IMR-90 (cell line): ENCODE results near the gene IDH3A. TPM values are rescaled to one million over a fixed set of nuclear protein-coding genes. Genes with fewer than 3 reads are reported as not detected.

Experiments used
- ATAC-seq: fragments of 200-7000 bp; cut with Tn5 transposase; 2 replicates; pipeline ENCODE4 v1.9.1; 2020; ENCODE audit warnings: low read depth, mild to moderate bottlenecking, moderate library complexity
- BruUV-seq: library from RNA; stranded (reverse); fragments of 400-500 nt; replicated peaks from 2 replicates; lab custom pipeline; 2021; lab: Mats Ljungman, UMichigan
- CTCF ChIA-PET: fragments of 300-600 bp; formaldehyde crosslinking; extraction: SDS; loops from one replicate; lab custom pipeline; 2021; ENCODE audit warnings: antibody characterized with exemption; lab: Yijun Ruan, JAX
- POLR2A ChIA-PET: fragments of 300-600 bp; sonication (Branson Sonifier 250); formaldehyde crosslinking; loops from one replicate; lab custom pipeline; 2022; ENCODE audit warnings: antibody characterized with exemption; ENCODE audit not compliant: unreplicated experiment; lab: Charles Lee
- DNase-seq: peaks from one replicate; pipeline ENCODE4 v3.0.0; 2013
- H2AFZ ChIP-seq: replicated peaks from 2 replicates; pipeline ENCODE3; 2013; ENCODE audit warnings: low read length, mild to moderate bottlenecking; ENCODE audit not compliant: poor library complexity
- H2AK5ac ChIP-seq: 2 replicates; pipeline ENCODE4 v1.6.1; 2013; ENCODE audit warnings: low read depth, low read length, inconsistent platforms
- H2AK9ac ChIP-seq: replicated peaks from 2 replicates; pipeline ENCODE3; 2013; ENCODE audit warnings: mild to moderate bottlenecking, low read depth, low read length, moderate library complexity; ENCODE audit not compliant: poor library complexity
- H2BK120ac ChIP-seq: 2 replicates; pipeline ENCODE4 v1.6.1; 2013; ENCODE audit warnings: low read depth, low read length, inconsistent platforms
- H2BK15ac ChIP-seq: 3 replicates; pipeline ENCODE4 v1.6.1; 2013; ENCODE audit warnings: low read depth, low read length, inconsistent platforms
- H2BK20ac ChIP-seq: 2 replicates; pipeline ENCODE4 v1.6.1; 2013; ENCODE audit warnings: low read depth, mild to moderate bottlenecking, inconsistent platforms, low read length, moderate library complexity
- H2BK5ac ChIP-seq: 2 replicates; pipeline ENCODE4 v1.6.1; 2013; ENCODE audit warnings: mild to moderate bottlenecking, low read depth, low read length, inconsistent platforms; ENCODE audit not compliant: poor library complexity, severe bottlenecking
- H3K14ac ChIP-seq: replicated peaks from 2 replicates; pipeline ENCODE4 v1.6.1; 2013; ENCODE audit warnings: low read depth, low read length, inconsistent platforms
- H3K18ac ChIP-seq: 2 replicates; pipeline ENCODE4 v1.6.1; 2013; ENCODE audit warnings: low read depth, low read length, control low read depth
- H3K23ac ChIP-seq: 2 replicates; pipeline ENCODE4 v1.6.1; 2013; ENCODE audit warnings: low read depth, low read length, inconsistent platforms
- H3K27ac ChIP-seq: 2 replicates; pipeline ENCODE4 v1.5.1; 2013; ENCODE audit warnings: mild to moderate bottlenecking, control low read depth, low read length; ENCODE audit not compliant: insufficient read depth
- H3K27me3 ChIP-seq: 2 replicates; pipeline ENCODE4 v1.6.1; 2013; ENCODE audit warnings: low read length; ENCODE audit not compliant: control insufficient read depth, insufficient read depth
- H3K36me3 ChIP-seq: 2 replicates; pipeline ENCODE4 v1.6.1; 2013; ENCODE audit warnings: low read length, mixed read lengths; ENCODE audit not compliant: control insufficient read depth, insufficient read depth
- H3K4ac ChIP-seq: 2 replicates; pipeline ENCODE4 v1.6.1; 2013; ENCODE audit warnings: low read depth, low read length, inconsistent platforms
- H3K4me1 ChIP-seq: 2 replicates; pipeline ENCODE4 v1.6.1; 2013; ENCODE audit warnings: low read length, mixed read lengths; ENCODE audit not compliant: control insufficient read depth, insufficient read depth
- H3K4me2 ChIP-seq: 2 replicates; pipeline ENCODE4 v1.6.1; 2013; ENCODE audit warnings: low read depth, mild to moderate bottlenecking, control low read depth, low read length, moderate library complexity
- H3K4me3 ChIP-seq: 2 replicates; pipeline ENCODE4 v1.5.1; 2013; ENCODE audit warnings: low read depth, mild to moderate bottlenecking, control low read depth, low read length, moderate library complexity; ENCODE audit not compliant: insufficient read depth
- H3K56ac ChIP-seq: 2 replicates; pipeline ENCODE4 v1.6.1; 2013; ENCODE audit warnings: low read length, inconsistent platforms; ENCODE audit not compliant: insufficient read depth; ENCODE audit errors: extremely low read depth
- H3K79me1 ChIP-seq, 2 experiments: 2 replicates each; pipeline ENCODE4 v1.6.1; 2013; ENCODE audit warnings: low read length in 2 of 2, inconsistent platforms in 1 of 2, low read depth in 1 of 2
- H3K9ac ChIP-seq: 2 replicates; pipeline ENCODE4 v1.6.1; 2013; ENCODE audit warnings: low read depth, low read length, control low read depth
- H3K9me1 ChIP-seq: 2 replicates; pipeline ENCODE4 v1.6.1; 2013; ENCODE audit warnings: low read length, inconsistent platforms; ENCODE audit not compliant: insufficient read depth
- H3K9me3 ChIP-seq: 2 replicates; pipeline ENCODE4 v1.6.1; 2013; ENCODE audit warnings: low read length; ENCODE audit not compliant: control insufficient read depth, insufficient read depth
- H4K20me1 ChIP-seq: 2 replicates; pipeline ENCODE4 v1.6.1; 2013; ENCODE audit warnings: low read length, inconsistent platforms; ENCODE audit not compliant: insufficient read depth
- H4K5ac ChIP-seq: 2 replicates; pipeline ENCODE4 v1.6.1; 2013; ENCODE audit warnings: mild to moderate bottlenecking, low read depth, low read length, control low read depth
- H4K8ac ChIP-seq, 2 experiments: 2 replicates each; pipeline ENCODE4 v1.6.1; 2013; ENCODE audit warnings: low read depth in 2 of 2, low read length in 2 of 2, control low read depth in 1 of 2, inconsistent platforms in 1 of 2
- H4K91ac ChIP-seq: 2 replicates; pipeline ENCODE4 v1.6.1; 2013; ENCODE audit warnings: low read depth, low read length, inconsistent platforms; ENCODE audit not compliant: insufficient read depth
- BHLHE40 ChIP-seq: fragments of 150-350 bp; IDR thresholded peaks from 2 replicates; pipeline ENCODE4 v1.6.1; 2016; ENCODE audit warnings: mild to moderate bottlenecking, low read depth, low read length
- CEBPB ChIP-seq: IDR thresholded peaks from 2 replicates; pipeline ENCODE4 v1.6.1; 2012; ENCODE audit warnings: low read depth, low read length, improper control_type of control experiment
- CHD1 ChIP-seq: IDR thresholded peaks from 2 replicates; pipeline ENCODE4 v1.6.1; 2012; ENCODE audit warnings: low read depth, low read length, improper control_type of control experiment
- CTCF ChIP-seq: conservative IDR thresholded peaks from 2 replicates; pipeline ENCODE4 v1.5.1; 2012; ENCODE audit warnings: mild to moderate bottlenecking, low read depth, low read length, improper control_type of control experiment
- FOS ChIP-seq: fragments of 150-350 bp; IDR thresholded peaks from 2 replicates; pipeline ENCODE4 v1.6.1; 2016; ENCODE audit warnings: low read depth, low read length
- MAFK ChIP-seq: IDR thresholded peaks from 2 replicates; pipeline ENCODE4 v1.6.1; 2012; ENCODE audit warnings: low read depth, low read length, improper control_type of control experiment
- MAZ ChIP-seq: IDR thresholded peaks from 2 replicates; pipeline ENCODE4 v1.6.1; 2012; ENCODE audit warnings: low read depth, mild to moderate bottlenecking, low read length, improper control_type of control experiment, moderate library complexity, borderline replicate concordance
- MXI1 ChIP-seq: IDR thresholded peaks from 2 replicates; pipeline ENCODE4 v1.6.1; 2012; ENCODE audit warnings: low read depth, mild to moderate bottlenecking, low read length, moderate library complexity, borderline replicate concordance
- NFE2L2 ChIP-seq: fragments of 150-350 bp; IDR thresholded peaks from 2 replicates; pipeline ENCODE4 v1.6.1; 2016; ENCODE audit warnings: low read depth, mild to moderate bottlenecking, low read length
- POLR2A ChIP-seq: IDR thresholded peaks from 2 replicates; pipeline ENCODE4 v1.6.1; 2012; ENCODE audit warnings: mild to moderate bottlenecking, low read depth, low read length
- RAD21 ChIP-seq: IDR thresholded peaks from 2 replicates; pipeline ENCODE4 v1.6.1; 2012; ENCODE audit warnings: low read length, improper control_type of control experiment
- RCOR1 ChIP-seq: IDR thresholded peaks from 2 replicates; pipeline ENCODE4 v1.6.1; 2012; ENCODE audit warnings: mild to moderate bottlenecking, low read length, improper control_type of control experiment; ENCODE audit not compliant: insufficient replicate concordance
- RFX5 ChIP-seq: IDR thresholded peaks from 2 replicates; pipeline ENCODE4 v1.8.0; 2012; ENCODE audit warnings: low read depth, mild to moderate bottlenecking, low read length, moderate library complexity
- SMC3 ChIP-seq: fragments of 150-350 bp; IDR thresholded peaks from 2 replicates; pipeline ENCODE4 v1.6.1; 2016; ENCODE audit warnings: low read depth, mild to moderate bottlenecking, antibody characterized with exemption, low read length, moderate library complexity
- USF2 ChIP-seq: fragments of 150-350 bp; IDR thresholded peaks from 2 replicates; pipeline ENCODE4 v1.6.1; 2017; ENCODE audit warnings: mild to moderate bottlenecking, antibody characterized with exemption, low read length, low read depth
- WGBS, 2 experiments: methylation state at CpG; one replicate each; pipeline versions ENCODE4 v1.1.5 to v1.1.7; 2013; ENCODE audit warnings: missing lambda C conversion rate in 2 of 2; ENCODE audit not compliant: insufficient read length in 1 of 2; ENCODE audit errors: extremely low coverage in 2 of 2; 5-methylcytosine and 5-hydroxymethylcytosine counted together
- dilution Hi-C: fragments of 300-500 bp; cut with HindIII; formaldehyde crosslinking; loops from one replicate; pipeline ENCODE4 v1.14.3; 2018; ENCODE audit warnings: low sequenced_read_pairs; ENCODE audit not compliant: unreplicated experiment
- in situ Hi-C: fragments of 300-500 bp; cut with MboI; formaldehyde crosslinking; loops from 3 replicates; pipeline ENCODE4 v1.14.3; 2019; ENCODE audit warnings: low sequenced_read_pairs, inconsistent platforms, mixed read lengths
- intact Hi-C: fragments of 100-400 bp; cut with micrococcal nuclease; formaldehyde crosslinking; loops from 2 replicates; pipeline ENCODE4 v1.10.0; 2022
- polyA plus RNA-seq, 3 experiments: library from polyadenylated mRNA; depleted of rRNA; stranded (reverse); fragments of >200 nt; gene quantifications; 2 replicates each; pipeline ENCODE4 v1.2.3, GENCODE V29; 2012; ENCODE audit warnings: low replicate concordance in 1 of 3
- total RNA-seq: library from RNA; depleted of rRNA; stranded (reverse); fragments of >200 nt; gene quantifications from 2 replicates; pipeline ENCODE4 v1.2.3, GENCODE V29; 2012
- TF ChIP-seq, protein P1 (sequence below): fragments of 150-350 bp; IDR thresholded peaks from 2 replicates; pipeline ENCODE4 v1.6.1; 2016; ENCODE audit warnings: low read depth, mild to moderate bottlenecking, low read length, moderate library complexity, borderline replicate concordance

Gene IDH3A
- total and polyA plus RNA-seq, 2 of the 4 experiments (the other 2 are of a cell fraction), result 34.5 to 47.7 TPM

DNA sequence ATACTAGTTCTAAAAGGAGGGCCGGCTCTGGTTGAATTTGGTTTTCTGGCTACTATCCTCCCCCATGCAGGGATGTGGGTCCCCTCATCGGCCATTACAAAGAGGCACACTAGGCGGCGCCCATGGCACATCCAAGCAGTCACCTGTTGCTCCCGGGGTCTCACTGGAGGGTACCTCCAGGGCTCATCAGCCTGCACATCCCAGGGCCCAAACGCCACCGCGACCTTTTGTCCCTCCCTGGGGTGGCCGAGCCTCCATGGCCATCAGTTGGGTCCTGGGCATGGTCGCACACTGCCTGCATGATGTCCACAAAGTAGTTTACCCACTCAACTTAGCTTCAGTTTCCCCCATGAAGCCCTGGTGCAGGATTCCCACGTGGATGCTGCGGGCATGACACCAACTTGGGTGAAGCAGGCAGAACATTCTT, 28.3 kb downstream of the IDH3A start:
- no peak overlapping the region for H4K5ac ChIP-seq
- POLR2A ChIA-PET, result no interaction called here
- CTCF ChIA-PET, result interaction anchor here (0.6 to 1.5 kb wide), 6 partner anchors 13 to 245 kb away, joined by 3 read pairs; no protein-coding TSS in a partner anchor
- H3K27ac ChIP-seq, result no peak overlapping the region
- H3K56ac ChIP-seq, result no peak overlapping the region
- in situ Hi-C loops, result no loop called here
- H4K91ac ChIP-seq, result no peak overlapping the region
- no peak overlapping the region for H4K8ac ChIP-seq
- H2BK120ac ChIP-seq, result no peak overlapping the region
- H3K18ac ChIP-seq, result no peak overlapping the region
- no peak overlapping the region for H3K23ac ChIP-seq
- H3K27me3 ChIP-seq, result peaks cover 6% of the 10 kb centered on the region
- H2AK5ac ChIP-seq, result no peak overlapping the region
- no peak overlapping the region for H2BK20ac ChIP-seq
- H3K14ac ChIP-seq, result no peak overlapping the region
- no TSS peak for BruUV-seq
- H3K9ac ChIP-seq, result no peak overlapping the region
- ATAC-seq (peak; percentile 68), DNase-seq (no peak)
- intact Hi-C loops, result loop anchor here (1.0 kb wide), 1 partner anchor 64 kb away; no protein-coding TSS in a partner anchor
- dilution Hi-C loops, result no loop called here
- H4K20me1 ChIP-seq, result no peaks in the 10 kb centered on the region
- H3K9me3 ChIP-seq, result no peaks in the 10 kb centered on the region
- H3K79me1 ChIP-seq, result no peaks in the 10 kb centered on the region
- no peaks in the 10 kb centered on the region; the same call in 1 of the 2 replicates for H3K9me1 ChIP-seq
- no peaks in the 10 kb centered on the region for H3K4me1 ChIP-seq
- no peak overlapping the region for H2AFZ ChIP-seq
- no peak overlapping the region for H3K4me3 ChIP-seq
- peaks cover 3% of the 10 kb centered on the region; the same call in 1 of the 2 replicates for H3K36me3 ChIP-seq
- TF ChIP-seq CEBPB, result no peak
- TF ChIP-seq MAZ, result no peak
- TF ChIP-seq FOS, result no peak
- TF ChIP-seq NFE2L2, result no peak
- no peak for TF ChIP-seq RCOR1
- no peak for TF ChIP-seq POLR2A
- TF ChIP-seq RFX5, result no peak
- no peak for TF ChIP-seq MAFK
- no peak for TF ChIP-seq BHLHE40
- peak; percentile 55 for TF ChIP-seq SMC3
- no peak for TF ChIP-seq MXI1
- TF ChIP-seq CHD1, result no peak
- TF ChIP-seq, protein P1, sequence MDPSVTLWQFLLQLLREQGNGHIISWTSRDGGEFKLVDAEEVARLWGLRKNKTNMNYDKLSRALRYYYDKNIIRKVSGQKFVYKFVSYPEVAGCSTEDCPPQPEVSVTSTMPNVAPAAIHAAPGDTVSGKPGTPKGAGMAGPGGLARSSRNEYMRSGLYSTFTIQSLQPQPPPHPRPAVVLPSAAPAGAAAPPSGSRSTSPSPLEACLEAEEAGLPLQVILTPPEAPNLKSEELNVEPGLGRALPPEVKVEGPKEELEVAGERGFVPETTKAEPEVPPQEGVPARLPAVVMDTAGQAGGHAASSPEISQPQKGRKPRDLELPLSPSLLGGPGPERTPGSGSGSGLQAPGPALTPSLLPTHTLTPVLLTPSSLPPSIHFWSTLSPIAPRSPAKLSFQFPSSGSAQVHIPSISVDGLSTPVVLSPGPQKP, result no peak
- peak; percentile 62 for TF ChIP-seq RAD21
- TF ChIP-seq USF2, result no peak
- TF ChIP-seq CTCF, result peak; percentile 59
- no peak overlapping the region for H3K4me2 ChIP-seq
- H2AK9ac ChIP-seq, result peak overlapping the region; percentile 19
- 12% methylated on average over 5 of the region's 12 CpGs; no CpG with 5 or more reads in 1 of the 2 experiments for WGBS, 2 experiments
- no peak overlapping the region for H2BK15ac ChIP-seq
- no peak overlapping the region for H3K4ac ChIP-seq
- no peak overlapping the region for H2BK5ac ChIP-seq
